ENCODE measurements around the gene CDK14.

The CDK14 gene

GRCh38 chr7:90817846-90818245 lies 221.7 kb downstream of the CDK14 start:
- no peak for DNase-seq

GRCh38 chr7:90818341-90818740 lies 222.2 kb downstream of the CDK14 start:
- DNase-seq, result no peak

- DNase-seq, result no peak
Observed at GRCh38 chr7:90821961-90822620, 226.0 kb downstream of the CDK14 start.

GRCh38 chr7:90824386-90825307 lies 228.5 kb downstream of the CDK14 start:
- DNase-seq, result no peak

- no peak for DNase-seq
Observed at GRCh38 chr7:90825779-90826178, 229.7 kb downstream of the CDK14 start.

- DNase-seq, result no peak
Observed at GRCh38 chr7:90828601-90829000, 232.5 kb downstream of the CDK14 start.

GRCh38 chr7:90830308-90830707 lies 234.2 kb downstream of the CDK14 start:
- no peak for DNase-seq

- DNase-seq, result no peak
Observed at GRCh38 chr7:90832726-90833125, 236.6 kb downstream of the CDK14 start.

- no peak for DNase-seq
Observed at GRCh38 chr7:90833443-90833842, 237.3 kb downstream of the CDK14 start.

GRCh38 chr7:90834771-90835170 lies 238.7 kb downstream of the CDK14 start:
- no peak for DNase-seq

GRCh38 chr7:90835861-90836260 lies 239.7 kb downstream of the CDK14 start:
- no peak for DNase-seq

GRCh38 chr7:90836937-90837336 lies 240.8 kb downstream of the CDK14 start:
- no peak for DNase-seq

- no peak for DNase-seq
Observed at GRCh38 chr7:90838799-90839198, 242.7 kb downstream of the CDK14 start.

GRCh38 chr7:90839316-90839715 lies 243.2 kb downstream of the CDK14 start:
- no peak for DNase-seq

- DNase-seq, result no peak
Observed at GRCh38 chr7:90839727-90840291, 243.7 kb downstream of the CDK14 start.

GRCh38 chr7:90841759-90842429 lies 245.8 kb downstream of the CDK14 start:
- no peak for DNase-seq

- DNase-seq, result no peak
Observed at GRCh38 chr7:90842430-90842788, 246.3 kb downstream of the CDK14 start.

- no peak for DNase-seq
Observed at GRCh38 chr7:90843472-90843871, 247.4 kb downstream of the CDK14 start.

GRCh38 chr7:90844421-90844820 lies 248.3 kb downstream of the CDK14 start:
- no peak for DNase-seq

- no peak for DNase-seq
Observed at GRCh38 chr7:90846192-90846591, 250.1 kb downstream of the CDK14 start.

GRCh38 chr7:90850066-90850465 lies 253.9 kb downstream of the CDK14 start:
- DNase-seq, result peak in 1 of 2 experiments; percentile 12

- DNase-seq, result no peak
Observed at GRCh38 chr7:90850471-90850870, 254.3 kb downstream of the CDK14 start.

- DNase-seq, result no peak
Observed at GRCh38 chr7:90853205-90853604, 257.1 kb downstream of the CDK14 start.

Data from NCI-H2081 (cell line).